OCI-LY3 (cell line): ENCODE data around the gene CLEC3B.

ENCODE experiments used
- EZH2phosphoT487 ChIP-seq: fragments of 200-600 bp; shearing (Covaris generic); IDR thresholded peaks from 2 replicates; pipeline ENCODE4 v1.6.1; 2018; ENCODE audit warnings: antibody characterized with exemption, mixed run types, low read depth
- TF ChIP-seq, protein P1 (sequence below): fragments of 200-600, 300-600 bp; sonication (generic); IDR thresholded peaks from 2 replicates; pipeline ENCODE4 v1.5.1; 2014; ENCODE audit warnings: antibody characterized with exemption, low read length, low read depth

- TF ChIP-seq, protein P1, sequence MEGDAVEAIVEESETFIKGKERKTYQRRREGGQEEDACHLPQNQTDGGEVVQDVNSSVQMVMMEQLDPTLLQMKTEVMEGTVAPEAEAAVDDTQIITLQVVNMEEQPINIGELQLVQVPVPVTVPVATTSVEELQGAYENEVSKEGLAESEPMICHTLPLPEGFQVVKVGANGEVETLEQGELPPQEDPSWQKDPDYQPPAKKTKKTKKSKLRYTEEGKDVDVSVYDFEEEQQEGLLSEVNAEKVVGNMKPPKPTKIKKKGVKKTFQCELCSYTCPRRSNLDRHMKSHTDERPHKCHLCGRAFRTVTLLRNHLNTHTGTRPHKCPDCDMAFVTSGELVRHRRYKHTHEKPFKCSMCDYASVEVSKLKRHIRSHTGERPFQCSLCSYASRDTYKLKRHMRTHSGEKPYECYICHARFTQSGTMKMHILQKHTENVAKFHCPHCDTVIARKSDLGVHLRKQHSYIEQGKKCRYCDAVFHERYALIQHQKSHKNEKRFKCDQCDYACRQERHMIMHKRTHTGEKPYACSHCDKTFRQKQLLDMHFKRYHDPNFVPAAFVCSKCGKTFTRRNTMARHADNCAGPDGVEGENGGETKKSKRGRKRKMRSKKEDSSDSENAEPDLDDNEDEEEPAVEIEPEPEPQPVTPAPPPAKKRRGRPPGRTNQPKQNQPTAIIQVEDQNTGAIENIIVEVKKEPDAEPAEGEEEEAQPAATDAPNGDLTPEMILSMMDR, result no peak
- no peak for TF ChIP-seq EZH2phosphoT487
Observed at GRCh38 chr3:45054196-45054857, 28.2 kb downstream of the CLEC3B start.
